GM19099 (cell line): ENCODE measurements around the gene BZW1.

ENCODE experiments used
- POLR2A ChIP-seq: IDR thresholded peaks from 3 replicates; pipeline ENCODE4 v1.6.1; 2011; ENCODE audit warnings: low read depth; ENCODE audit not compliant: insufficient read length; ENCODE audit errors: extremely low read depth

The BZW1 gene

GRCh38 chr2:200810998-200811332, 745 bp upstream of the BZW1 start:
- TF ChIP-seq POLR2A, result no peak

GRCh38 chr2:200812122-200813022, 662 bp downstream of the BZW1 start:
- TF ChIP-seq POLR2A, result no peak

- TF ChIP-seq POLR2A, result no peak
Observed at GRCh38 chr2:200814276-200814815, 2.6 kb downstream of the BZW1 start.

- no peak for TF ChIP-seq POLR2A
Observed at GRCh38 chr2:200814917-200815316, 3.2 kb downstream of the BZW1 start.

GRCh38 chr2:200820573-200821234, 9.0 kb downstream of the BZW1 start:
- TF ChIP-seq POLR2A, result no peak

- TF ChIP-seq POLR2A, result no peak
Observed at GRCh38 chr2:200821686-200822245, 10.1 kb downstream of the BZW1 start.

GRCh38 chr2:200828104-200828503, 16.4 kb downstream of the BZW1 start:
- no peak for TF ChIP-seq POLR2A

GRCh38 chr2:200828572-200829257, 17.0 kb downstream of the BZW1 start:
- TF ChIP-seq POLR2A, result no peak

GRCh38 chr2:200829258-200829655, 17.5 kb downstream of the BZW1 start:
- TF ChIP-seq POLR2A, result no peak

GRCh38 chr2:200834701-200835100, 23.0 kb downstream of the BZW1 start:
- TF ChIP-seq POLR2A, result no peak

- no peak for TF ChIP-seq POLR2A
Observed at GRCh38 chr2:200839513-200839912, 27.8 kb downstream of the BZW1 start.

- no peak for TF ChIP-seq POLR2A
Observed at GRCh38 chr2:200843993-200844948, 32.6 kb downstream of the BZW1 start.

- TF ChIP-seq POLR2A, result no peak
Observed at GRCh38 chr2:200845194-200845593, 33.5 kb downstream of the BZW1 start.
